Mesenchymal stem cell (in vitro differentiated cells and primary cell): ENCODE measurements around the gene ZSCAN12.

Experiments used
- DNase-seq: peaks from one replicate; pipeline ENCODE4 v3.0.0-alpha.2; 2013
- H2AFZ ChIP-seq: one replicate; pipeline ENCODE4 v1.6.1; 2013; ENCODE audit warnings: low read depth, mild to moderate bottlenecking, control low read depth, inconsistent platforms, low read length, moderate library complexity
- H2AK5ac ChIP-seq: 2 replicates; pipeline ENCODE4 v1.6.1; 2013; ENCODE audit warnings: low read length, moderate library complexity, mild to moderate bottlenecking, inconsistent platforms; ENCODE audit not compliant: severe bottlenecking
- H2BK120ac ChIP-seq: one replicate; pipeline ENCODE4 v1.6.1; 2013; ENCODE audit warnings: low read depth, mild to moderate bottlenecking, inconsistent platforms, low read length, moderate library complexity
- H2BK12ac ChIP-seq, 2 experiments: one replicate each; pipeline ENCODE4 v1.6.1; 2013; ENCODE audit warnings: inconsistent platforms in 2 of 2, low read length in 2 of 2, mild to moderate bottlenecking in 2 of 2, moderate library complexity in 2 of 2, control low read depth in 1 of 2
- H2BK15ac ChIP-seq: one replicate; pipeline ENCODE4 v1.6.1; 2013; ENCODE audit warnings: mild to moderate bottlenecking, low read depth, inconsistent platforms; ENCODE audit not compliant: poor library complexity, severe bottlenecking
- H2BK5ac ChIP-seq: 2 replicates; pipeline ENCODE4 v1.6.1; 2013; ENCODE audit warnings: low read depth, mild to moderate bottlenecking, low read length, control low read depth, inconsistent platforms; ENCODE audit not compliant: poor library complexity, severe bottlenecking
- H3K14ac ChIP-seq, 2 experiments: one replicate each; pipeline ENCODE4 v1.6.1; 2013; ENCODE audit warnings: inconsistent platforms in 2 of 2, low read length in 2 of 2, control low read depth in 1 of 2, mild to moderate bottlenecking in 1 of 2, moderate library complexity in 1 of 2
- H3K18ac ChIP-seq, 2 experiments: one replicate each; pipeline ENCODE4 v1.6.1; 2013; ENCODE audit warnings: inconsistent platforms in 2 of 2, low read length in 2 of 2, control low read depth in 1 of 2, low read depth in 1 of 2, mild to moderate bottlenecking in 1 of 2
- H3K23ac ChIP-seq, 2 experiments: one replicate each; pipeline ENCODE4 v1.6.1; 2013; ENCODE audit warnings: inconsistent platforms in 2 of 2, low read length in 2 of 2, mild to moderate bottlenecking in 2 of 2, moderate library complexity in 2 of 2, control low read depth in 1 of 2
- H3K27ac ChIP-seq: 2 replicates; pipeline ENCODE4 v1.5.1; 2013; ENCODE audit warnings: mild to moderate bottlenecking, moderate library complexity, low read length, control low read depth, inconsistent platforms; ENCODE audit not compliant: poor library complexity, severe bottlenecking
- H3K27me3 ChIP-seq, 2 experiments: 2 replicates each; pipeline versions ENCODE4 v1.6.1 to v1.7.0; 2013; ENCODE audit warnings: low read length in 2 of 2, mild to moderate bottlenecking in 2 of 2, moderate library complexity in 2 of 2, control low read depth in 1 of 2, inconsistent platforms in 1 of 2; ENCODE audit not compliant: control insufficient read depth in 1 of 2, insufficient read depth in 1 of 2
- H3K36me3 ChIP-seq, 2 experiments: 2 replicates each; pipeline versions ENCODE4 v1.6.1 to v1.7.0; 2013; ENCODE audit warnings: low read length in 2 of 2, control low read depth in 1 of 2, inconsistent platforms in 1 of 2, low read depth in 1 of 2, mild to moderate bottlenecking in 1 of 2; ENCODE audit not compliant: insufficient read depth in 2 of 2, control insufficient read depth in 1 of 2
- H3K4ac ChIP-seq, 2 experiments: one replicate each; pipeline ENCODE4 v1.6.1; 2013; ENCODE audit warnings: inconsistent platforms in 2 of 2, low read length in 2 of 2, mild to moderate bottlenecking in 2 of 2, moderate library complexity in 2 of 2, control low read depth in 1 of 2, low read depth in 1 of 2
- H3K4me1 ChIP-seq: 2 replicates; pipeline ENCODE4 v1.6.1; 2013; ENCODE audit warnings: low read depth, low read length, control low read depth; ENCODE audit not compliant: control insufficient read depth, insufficient read depth
- H3K4me2 ChIP-seq: 2 replicates; pipeline ENCODE4 v1.6.1; 2013; ENCODE audit warnings: low read length, mild to moderate bottlenecking, inconsistent platforms; ENCODE audit not compliant: poor library complexity, severe bottlenecking
- H3K4me3 ChIP-seq, 2 experiments: 2 replicates each; pipeline versions ENCODE4 v1.5.1 to v1.7.0; 2013; ENCODE audit warnings: low read length in 2 of 2, mild to moderate bottlenecking in 2 of 2, control low read depth in 1 of 2, low read depth in 1 of 2; ENCODE audit not compliant: insufficient read depth in 1 of 2
- H3K79me1 ChIP-seq: replicated peaks from 2 replicates; pipeline ENCODE4 v1.6.1; 2013; ENCODE audit warnings: mild to moderate bottlenecking, control low read depth, low read length, inconsistent platforms; ENCODE audit not compliant: poor library complexity, severe bottlenecking
- H3K9ac ChIP-seq: 2 replicates; pipeline ENCODE4 v1.7.0; 2013; ENCODE audit warnings: mild to moderate bottlenecking, low read length, moderate library complexity
- H3K9me3 ChIP-seq: 2 replicates; pipeline ENCODE4 v1.7.0; 2013; ENCODE audit warnings: mild to moderate bottlenecking, low read length; ENCODE audit not compliant: control insufficient read depth
- H4K8ac ChIP-seq: one replicate; pipeline ENCODE4 v1.6.1; 2013; ENCODE audit warnings: inconsistent platforms, mild to moderate bottlenecking, low read length, moderate library complexity
- H4K91ac ChIP-seq: one replicate; pipeline ENCODE4 v1.6.1; 2013; ENCODE audit warnings: mild to moderate bottlenecking, low read length, inconsistent platforms
- WGBS: methylation state at CpG from one replicate; pipeline ENCODE4 v1.1.7; 2013; ENCODE audit warnings: mixed read lengths; 5-methylcytosine and 5-hydroxymethylcytosine counted together

ZSCAN12 gene

DNA sequence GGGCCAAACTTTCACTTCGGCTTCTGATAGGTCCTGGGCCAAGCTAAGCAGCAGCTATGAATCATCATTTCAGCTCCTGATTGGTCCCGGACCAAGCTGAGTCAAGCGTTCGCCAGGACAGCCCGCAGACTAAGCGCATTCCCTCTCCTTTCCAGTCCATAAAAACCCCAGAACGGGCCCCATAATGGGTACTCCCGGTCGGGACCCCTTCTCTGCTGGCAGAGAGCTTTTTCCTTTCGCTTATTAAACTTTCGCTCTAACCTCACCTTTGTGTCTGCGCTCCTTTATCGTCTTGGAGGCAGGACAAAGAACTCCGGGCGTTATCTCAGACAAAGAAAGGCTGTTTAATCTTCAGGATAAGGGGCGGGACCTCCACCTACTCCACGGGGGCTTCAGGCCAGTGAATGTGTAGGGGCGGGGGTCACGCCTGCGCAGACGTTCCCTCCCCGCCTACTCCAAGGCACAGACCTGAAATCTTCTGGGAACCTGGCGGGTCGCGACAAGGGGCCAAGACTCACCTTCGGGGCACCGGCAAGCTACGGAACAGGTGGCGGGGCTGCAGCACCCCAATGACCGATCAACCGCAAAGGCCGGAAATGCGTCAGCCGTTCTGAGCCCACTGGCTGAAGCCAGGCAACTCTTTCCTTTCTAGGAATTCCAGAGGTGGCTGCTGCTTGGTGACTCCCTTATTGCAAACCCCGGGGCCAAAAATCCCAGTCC, 63.8 kb downstream of the ZSCAN12 start, which contains the start of gene ZSCAN31:
Gene ZSCAN31 (minus strand): TSS at position 585 of the 720 bp plus-strand sequence. CDS start 6,465 bp downstream, outside the sequence.
- Histone ChIP-seq H2BK120ac (peak within 1 kb of the TSS; percentile 78), H3K79me1 (peaks cover 2% of the 10 kb centered on the region), H3K14ac (peak within 1 kb of the TSS in 1 of 2 experiments; percentile 11), H2AFZ (peak within 1 kb of the TSS; percentile 61), H4K8ac (peak within 1 kb of the TSS; percentile 70), H3K9ac (peak within 1 kb of the TSS; percentile 94), H2BK5ac (peak within 1 kb of the TSS; percentile 96), H2BK15ac (peak within 1 kb of the TSS; percentile 97), H2AK5ac (peak within 1 kb of the TSS; percentile 92), H2BK12ac (peak within 1 kb of the TSS in 1 of 2 experiments; percentile 49), H3K27ac (peak within 1 kb of the TSS; percentile 99), H3K23ac (peak within 1 kb of the TSS in 1 of 2 experiments; percentile 72), H3K4me2 (peak within 1 kb of the TSS; percentile 98), H3K36me3 (no peaks in the 10 kb centered on the region), H3K4me3 (peak within 1 kb of the TSS; percentile 74 to 92), H3K4me1 (peaks cover 3% of the 10 kb centered on the region), H4K91ac (peak within 1 kb of the TSS; percentile 64), H3K27me3 (no peaks in the 10 kb centered on the region), H3K9me3 (no peaks in the 10 kb centered on the region), H3K4ac (peak within 1 kb of the TSS; percentile 35 to 77), H3K18ac (peak within 1 kb of the TSS; percentile 79 to 91)
- peak; percentile 99 for DNase-seq
- WGBS, result under 1% methylated on average over 35 of the region's 35 CpGs

GRCh38 chr6:28335040-28335563, 64.4 kb downstream of the ZSCAN12 start:
- Histone ChIP-seq H2BK5ac (peak overlapping the region; percentile 22), H3K9me3 (no peaks in the 10 kb centered on the region), H3K4me1 (peaks cover 3% of the 10 kb centered on the region), H4K8ac (peak overlapping the region; percentile 33), H3K36me3 (no peaks in the 10 kb centered on the region), H2BK12ac (no peak overlapping the region), H3K23ac (no peak overlapping the region), H3K79me1 (peaks cover 2% of the 10 kb centered on the region), H3K4ac (peak overlapping the region in 1 of 2 experiments; percentile 67), H3K9ac (peak overlapping the region; percentile 94), H3K4me3 (peak overlapping the region in 1 of 2 experiments; percentile 92), H3K4me2 (peak overlapping the region; percentile 54), H3K18ac (peak overlapping the region; percentile 28 to 63), H3K27me3 (no peaks in the 10 kb centered on the region), H2AK5ac (peak overlapping the region; percentile 92), H3K27ac (peak overlapping the region; percentile 76), H4K91ac (no peak overlapping the region), H2BK15ac (no peak overlapping the region), H3K14ac (no peak overlapping the region), H2BK120ac (no peak overlapping the region), H2AFZ (no peak overlapping the region)
- DNase-seq, result no peak
- 48% methylated on average over 12 of the region's 12 CpGs for WGBS

DNA sequence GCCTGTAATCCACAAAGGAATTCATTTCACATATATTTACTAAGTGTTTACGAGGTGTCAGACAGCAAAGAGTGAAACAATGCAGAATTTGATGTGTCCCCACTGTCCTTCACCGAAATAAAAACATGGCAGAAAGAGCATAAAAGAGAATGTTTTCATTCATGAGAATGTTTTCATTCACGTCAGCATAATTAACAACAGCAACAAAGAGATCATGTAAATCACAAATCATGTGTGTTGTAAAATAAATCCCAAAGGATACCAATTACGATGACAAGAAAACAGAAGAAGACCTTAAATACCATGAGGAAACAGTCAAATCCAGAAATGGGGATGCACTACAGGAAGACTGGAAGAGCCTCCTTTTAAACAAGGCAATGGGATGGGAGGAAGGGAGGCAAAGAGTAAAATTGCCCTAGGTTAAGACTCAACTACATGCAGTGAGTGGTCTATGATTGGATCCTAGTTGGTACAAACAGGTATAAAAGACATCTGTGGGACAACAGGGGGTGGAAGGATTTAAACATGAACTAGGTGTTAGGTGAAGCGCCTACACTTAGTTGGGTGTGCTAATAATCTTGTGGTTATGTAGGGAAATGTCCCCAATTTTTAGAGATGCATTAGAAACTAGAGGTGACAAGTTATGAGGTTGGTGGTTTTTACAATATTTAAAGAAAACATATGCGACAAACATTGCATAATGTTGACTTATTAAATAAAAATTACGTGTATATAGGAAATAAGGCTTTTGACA, 65.1 kb downstream of the ZSCAN12 start:
- peaks cover 2% of the 10 kb centered on the region for H3K79me1 ChIP-seq
- no peak overlapping the region for H4K8ac ChIP-seq
- no peak overlapping the region for H3K4ac ChIP-seq
- H2AK5ac ChIP-seq, result no peak overlapping the region
- no peak overlapping the region for H3K4me3 ChIP-seq
- no peak overlapping the region for H4K91ac ChIP-seq
- H2BK120ac ChIP-seq, result no peak overlapping the region
- H2BK5ac ChIP-seq, result no peak overlapping the region
- peak overlapping the region; percentile 26 for H3K4me2 ChIP-seq
- no peak overlapping the region for H2AFZ ChIP-seq
- H3K36me3 ChIP-seq, result no peaks in the 10 kb centered on the region
- peaks cover 3% of the 10 kb centered on the region for H3K9me3 ChIP-seq
- no peak for DNase-seq
- 93% methylated on average over 6 of the region's 7 CpGs for WGBS
- no peak overlapping the region for H3K18ac ChIP-seq
- no peak overlapping the region for H3K14ac ChIP-seq
- no peak overlapping the region for H3K23ac ChIP-seq
- H2BK15ac ChIP-seq, result no peak overlapping the region
- H3K9ac ChIP-seq, result peak overlapping the region; percentile 94
- no peak overlapping the region for H3K27ac ChIP-seq
- H2BK12ac ChIP-seq, result no peak overlapping the region
- no peaks in the 10 kb centered on the region for H3K27me3 ChIP-seq
- peaks cover 3% of the 10 kb centered on the region for H3K4me1 ChIP-seq

GRCh38 chr6:28333599-28334018, 65.9 kb downstream of the ZSCAN12 start:
- H3K9me3 ChIP-seq, result peaks cover 4% of the 10 kb centered on the region
- no peaks in the 10 kb centered on the region for H3K36me3 ChIP-seq
- no peak overlapping the region for H2BK12ac ChIP-seq
- H2BK15ac ChIP-seq, result no peak overlapping the region
- H3K4ac ChIP-seq, result no peak overlapping the region
- no peaks in the 10 kb centered on the region for H3K27me3 ChIP-seq
- DNase-seq, result no peak
- peaks cover 3% of the 10 kb centered on the region for H3K4me1 ChIP-seq
- H3K18ac ChIP-seq, result no peak overlapping the region
- H4K8ac ChIP-seq, result no peak overlapping the region
- H3K79me1 ChIP-seq, result peaks cover 2% of the 10 kb centered on the region
- no peak overlapping the region for H2AFZ ChIP-seq
- no peak overlapping the region for H3K27ac ChIP-seq
- no peak overlapping the region for H3K4me2 ChIP-seq
- no peak overlapping the region for H3K14ac ChIP-seq
- H4K91ac ChIP-seq, result no peak overlapping the region
- no peak overlapping the region for H2BK120ac ChIP-seq
- no peak overlapping the region for H2BK5ac ChIP-seq
- H3K4me3 ChIP-seq, result no peak overlapping the region
- peak overlapping the region; percentile 1 for H2AK5ac ChIP-seq
- H3K23ac ChIP-seq, result peak overlapping the region in 1 of 2 experiments; percentile 29
- no peak overlapping the region for H3K9ac ChIP-seq
- 100% methylated on average over 1 of the region's 1 CpG for WGBS
